ENCODE data around the gene OSBPL3.

The OSBPL3 gene

GRCh38 chr7:24917510-24918239 is 62.3 kb downstream of the OSBPL3 start:
- TF ChIP-seq ZNF792 (tag by site-specific recombination; IDR thresholded peaks at IDR 0.05) (no peak), ZNF701 (tag by site-specific recombination; IDR thresholded peaks at IDR 0.05) (no peak), ZNF155 (tag by site-specific recombination; IDR thresholded peaks at IDR 0.05) (no peak)
- H3K9me3 ChIP-seq (ENCODE audit: control insufficient read depth, insufficient read depth, low read depth, low read length) = no peaks in the 10 kb centered on the region
- H3K4me3 ChIP-seq (ENCODE audit: low read depth, low read length) = no peak overlapping the region
- CTCF ChIA-PET = interaction anchor here (1.1 kb wide), 1 partner anchor 105 kb away, joined by 3 read pairs; no protein-coding TSS in a partner anchor
- POLR2A ChIA-PET = no interaction called here
- no peaks in the 10 kb centered on the region for H3K36me3 ChIP-seq (ENCODE audit: control insufficient read depth in 2 of 2, insufficient read depth in 1 of 2, low read length in 2 of 2)
- H3K4me1 ChIP-seq (ENCODE audit: control insufficient read depth, insufficient read depth, low read length) = peaks cover 14% of the 10 kb centered on the region
- H3K27ac ChIP-seq (ENCODE audit: extremely low read depth, low read depth, low read length) = no peak overlapping the region

- H3K4me3 ChIP-seq (ENCODE audit: low read depth, low read length) = no peak overlapping the region
- H3K36me3 ChIP-seq (ENCODE audit: control insufficient read depth in 2 of 2, insufficient read depth in 1 of 2, low read length in 2 of 2) = no peaks in the 10 kb centered on the region
- H3K27ac ChIP-seq (ENCODE audit: extremely low read depth, low read depth, low read length) = no peak overlapping the region
- H3K9me3 ChIP-seq (ENCODE audit: control insufficient read depth, insufficient read depth, low read depth, low read length) = no peaks in the 10 kb centered on the region
- H3K4me1 ChIP-seq (ENCODE audit: control insufficient read depth, insufficient read depth, low read length) = peaks cover 17% of the 10 kb centered on the region
- CTCF ChIA-PET = interaction anchor here (0.8 kb wide), 1 partner anchor 8 kb away, joined by 3 read pairs; no protein-coding TSS in a partner anchor
- no peak for TF ChIP-seq ZNF292 (tag by site-specific recombination; IDR thresholded peaks at IDR 0.05; ENCODE audit: borderline replicate concordance, low read depth)
- TF ChIP-seq ZNF776 (tag by site-specific recombination; IDR thresholded peaks at IDR 0.05; ENCODE audit: borderline replicate concordance) = no peak
- TF ChIP-seq ZNF549 (tag by site-specific recombination; IDR thresholded peaks at IDR 0.05) = no peak
- TF ChIP-seq ZFHX2 (tag by site-specific recombination; conservative IDR thresholded peaks at IDR 0.05) = no peak
- TF ChIP-seq INSM2 (tag by site-specific recombination; IDR thresholded peaks at IDR 0.05) = no peak
- no peak for TF ChIP-seq ZNF10 (tag by site-specific recombination; IDR thresholded peaks at IDR 0.05)
- no peak for TF ChIP-seq ZNF302 (tag by site-specific recombination; IDR thresholded peaks at IDR 0.05; ENCODE audit: low read depth)
- no peak for TF ChIP-seq ZNF664 (tag by site-specific recombination; IDR thresholded peaks at IDR 0.05)
- TF ChIP-seq ZNF202 (tag by site-specific recombination; IDR thresholded peaks at IDR 0.05; ENCODE audit: borderline replicate concordance) = no peak
- no peak for TF ChIP-seq ZNF280D (tag by site-specific recombination; IDR thresholded peaks at IDR 0.05)
- no peak for TF ChIP-seq REPIN1 (tag by site-specific recombination; IDR thresholded peaks at IDR 0.05; ENCODE audit: low read depth)
- no peak for TF ChIP-seq ZNF580 (tag by site-specific recombination; IDR thresholded peaks at IDR 0.05)
- TF ChIP-seq ZBTB8A (tag by site-specific recombination; IDR thresholded peaks at IDR 0.05) = no peak
- no peak for TF ChIP-seq ZNF2 (tag by site-specific recombination; IDR thresholded peaks at IDR 0.05)
- POLR2A ChIA-PET = no interaction called here
Measured at GRCh38 chr7:24916463-24917040, 63.4 kb downstream of the OSBPL3 start.

All from HEK293 (cell line).